GM19372 (cell line): ENCODE measurements around the gene DNER.
"Not testable (repeated sequence)": the region's sequence is repeated elsewhere in the genome, so short reads cannot be mapped to it uniquely, and the experiment has no call there.

Experiments used
- ATAC-seq: cut with Tn5 transposase; IDR thresholded peaks from one replicate; pipeline ENCODE4 v1.9.1; 2021; ENCODE audit warnings: mild to moderate bottlenecking, low read depth, moderate library complexity; ENCODE audit not compliant: unreplicated experiment

DNER gene

DNA sequence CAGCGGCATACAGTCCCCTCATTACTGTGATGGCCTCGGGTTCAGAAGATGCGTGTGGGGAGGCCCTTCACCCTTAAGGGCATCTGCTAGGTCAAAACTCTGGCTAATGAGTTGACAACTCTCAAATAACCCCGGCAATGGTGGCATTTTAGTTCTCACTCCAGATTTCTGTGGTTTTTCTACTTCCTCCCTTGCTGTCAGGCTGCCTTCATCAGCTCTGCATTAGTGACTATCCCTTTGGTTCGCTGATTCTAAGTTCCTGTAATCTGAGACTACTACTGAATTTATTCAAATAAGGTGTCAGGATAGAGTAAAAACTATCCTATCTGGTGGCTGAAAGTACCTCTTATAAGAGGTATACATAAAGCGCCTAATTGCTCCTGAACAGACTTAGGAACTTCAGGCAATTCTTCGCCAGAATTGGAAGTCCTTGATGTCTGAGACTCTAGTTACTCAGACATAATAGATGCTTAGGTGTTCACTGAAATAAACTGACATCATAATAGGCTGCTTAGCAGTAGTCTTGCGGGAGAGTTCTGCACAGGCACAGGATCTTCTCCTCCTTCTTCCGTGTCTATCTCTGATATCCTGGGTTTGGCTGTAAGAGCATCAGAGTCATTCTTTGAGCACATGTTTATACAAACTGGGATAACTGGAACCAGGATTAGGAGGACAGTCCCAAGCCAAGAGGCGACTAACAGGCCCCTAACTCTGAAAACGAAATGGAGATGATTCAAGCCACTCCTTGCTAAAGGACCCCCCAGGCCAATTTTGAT, 194.5 kb downstream of the DNER start:
- ATAC-seq: no peak

DNA sequence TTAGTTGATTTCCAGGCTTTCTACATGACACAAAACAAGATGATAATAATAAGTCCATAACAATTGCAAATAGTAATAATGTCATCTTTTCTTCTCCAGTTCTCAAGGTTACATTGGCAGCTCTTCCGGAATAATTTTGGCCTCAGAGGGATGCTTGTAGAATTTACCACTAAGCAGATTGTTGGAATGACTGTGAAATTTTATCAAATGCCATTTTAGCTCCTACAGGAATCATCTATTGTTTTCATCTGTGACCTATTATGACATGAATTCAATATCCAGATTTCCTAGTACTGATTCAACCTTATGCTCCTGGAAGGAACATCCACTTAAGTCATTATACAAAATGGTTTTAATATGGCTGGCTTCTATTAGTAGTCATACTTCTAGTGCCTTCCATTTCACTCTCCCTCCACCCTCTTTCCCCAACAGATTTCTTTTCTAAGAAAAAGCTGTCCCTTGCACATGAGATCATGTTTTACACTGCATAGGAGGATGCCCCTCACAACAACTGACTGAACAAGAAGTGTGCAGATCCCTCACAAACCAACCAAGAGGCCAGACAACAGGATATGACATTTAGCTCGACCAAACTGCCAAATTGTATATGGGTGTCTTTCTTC, 200.0 kb downstream of the DNER start:
- ATAC-seq: no peak

GRCh38 chr2:229511524-229511923, 202.8 kb downstream of the DNER start:
- ATAC-seq: no peak

GRCh38 chr2:229506699-229507098, 207.7 kb downstream of the DNER start:
- not testable (repeated sequence) for ATAC-seq

DNA sequence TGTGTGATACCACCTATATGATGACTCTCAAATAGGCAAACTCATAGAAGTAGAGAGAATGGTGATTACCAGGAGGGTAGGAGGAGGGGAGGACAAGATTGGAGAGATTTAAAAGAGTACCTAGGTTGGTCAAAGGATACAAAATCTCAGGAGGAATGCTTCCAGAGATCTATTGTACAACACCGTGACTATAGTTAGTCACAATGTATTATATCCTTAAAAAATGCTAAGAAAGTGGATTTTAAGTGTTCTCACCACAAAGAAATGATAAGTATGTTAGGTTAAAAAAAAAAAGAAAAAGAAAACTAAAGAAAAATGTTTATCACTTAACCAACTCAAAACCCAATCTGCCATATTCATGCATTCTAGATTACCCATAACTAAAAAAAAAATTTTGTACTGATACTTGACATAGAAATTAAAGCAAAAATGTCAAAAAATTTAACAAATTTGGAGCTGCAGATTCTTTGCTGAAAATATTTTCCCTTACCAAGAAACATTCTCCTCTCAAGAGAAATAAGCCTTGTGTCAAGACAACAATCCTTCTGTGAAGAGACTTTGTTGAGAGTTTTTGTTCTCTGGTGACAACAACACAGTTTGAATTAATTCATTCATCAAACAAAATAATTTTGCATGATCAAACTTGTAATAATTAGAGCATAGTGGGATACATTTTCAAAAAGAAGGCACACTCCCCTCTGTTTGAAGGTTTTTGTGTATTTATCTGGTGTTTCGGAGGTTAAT, 213.1 kb downstream of the DNER start:
- ATAC-seq: no peak

DNA sequence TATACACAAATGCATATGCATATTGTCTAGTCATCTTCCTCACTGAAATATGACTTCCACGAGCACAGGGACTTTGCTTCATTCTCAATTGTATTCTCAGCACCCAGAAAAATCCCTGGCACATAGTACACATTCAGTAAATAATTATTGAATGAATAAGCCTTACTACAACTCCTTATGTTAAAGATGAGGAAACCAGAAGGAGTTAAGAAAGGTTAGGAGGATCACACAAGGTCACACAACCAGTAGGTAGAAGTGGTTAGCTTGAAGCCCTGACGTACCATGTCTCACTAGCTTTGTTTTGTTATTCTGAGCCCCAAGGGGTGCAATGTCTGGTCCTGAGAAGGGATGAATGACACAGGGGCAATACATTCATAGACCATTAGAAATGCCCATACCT, 222.3 kb downstream of the DNER start:
- no peak for ATAC-seq

DNA sequence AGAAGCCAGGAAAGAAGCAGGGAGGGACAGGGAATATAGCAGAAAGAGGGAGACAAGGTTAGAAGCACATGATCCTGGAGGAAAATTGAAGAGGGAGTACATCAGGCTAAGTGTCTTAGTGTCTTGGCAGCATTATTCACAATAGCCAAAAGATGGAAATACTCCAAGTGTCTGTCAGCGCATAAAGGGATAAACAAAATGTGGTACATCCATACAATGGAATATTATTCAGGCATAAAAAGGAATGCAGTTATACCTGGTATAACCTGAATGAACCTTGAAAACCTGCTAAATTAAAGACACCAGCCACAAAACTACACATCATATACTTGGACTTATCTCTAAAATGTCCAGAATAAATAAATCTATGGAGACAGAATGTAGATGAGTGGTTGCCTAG, 224.2 kb downstream of the DNER start:
- ATAC-seq: no peak

DNA sequence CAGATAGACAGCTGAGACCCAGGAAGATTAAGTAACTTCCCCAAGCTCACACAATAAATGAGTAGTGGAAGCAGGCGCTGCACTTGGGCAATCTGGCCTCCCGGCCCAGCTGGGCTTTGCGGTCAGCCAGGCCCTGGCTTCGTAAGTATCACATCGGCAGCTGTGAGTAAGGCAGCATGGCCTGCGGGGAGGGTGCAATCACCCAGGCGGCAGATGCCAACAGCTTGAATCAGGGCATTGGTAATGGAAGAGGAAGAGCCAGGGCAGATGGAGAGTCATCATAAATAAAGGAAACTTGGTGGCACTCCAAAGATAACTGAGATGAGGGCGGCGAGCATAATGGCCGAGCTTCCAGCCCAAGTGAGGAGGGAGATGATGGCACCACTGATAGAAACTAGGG, 225.3 kb downstream of the DNER start:
- ATAC-seq: no peak

GRCh38 chr2:229488232-229488631, 226.1 kb downstream of the DNER start:
- no peak for ATAC-seq

- ATAC-seq: no peak
These were observed 227.7 kb downstream of the DNER start for GRCh38 chr2:229486673-229487072.

GRCh38 chr2:229485857-229486256, 228.5 kb downstream of the DNER start:
- ATAC-seq: no peak

GRCh38 chr2:229477269-229477755, 237.0 kb downstream of the DNER start:
- ATAC-seq: no peak

DNA sequence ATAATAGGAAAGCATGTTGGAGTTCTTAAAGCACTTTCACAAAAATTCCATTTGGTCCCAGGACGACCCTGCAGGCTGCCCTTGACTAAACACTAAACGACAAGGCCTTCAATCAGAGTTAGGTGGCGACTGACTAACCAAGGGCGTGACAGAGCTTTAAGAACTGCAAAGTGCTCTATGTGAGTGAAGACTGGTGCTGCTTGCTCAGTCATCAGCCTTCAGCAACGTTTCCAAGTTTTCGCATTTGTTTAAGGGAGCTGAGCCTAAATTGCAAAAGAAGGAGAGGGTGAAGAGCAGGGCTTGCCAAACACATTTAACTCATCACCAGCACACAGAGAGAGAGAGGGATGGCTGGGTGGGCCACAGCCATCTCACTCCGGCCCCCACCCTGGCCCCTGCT, 238.6 kb downstream of the DNER start:
- ATAC-seq: no peak

- ATAC-seq: no peak
These were observed 240.2 kb downstream of the DNER start for GRCh38 chr2:229474125-229474524.

- ATAC-seq: no peak
These were observed 243.6 kb downstream of the DNER start for GRCh38 chr2:229470781-229471180.

DNA sequence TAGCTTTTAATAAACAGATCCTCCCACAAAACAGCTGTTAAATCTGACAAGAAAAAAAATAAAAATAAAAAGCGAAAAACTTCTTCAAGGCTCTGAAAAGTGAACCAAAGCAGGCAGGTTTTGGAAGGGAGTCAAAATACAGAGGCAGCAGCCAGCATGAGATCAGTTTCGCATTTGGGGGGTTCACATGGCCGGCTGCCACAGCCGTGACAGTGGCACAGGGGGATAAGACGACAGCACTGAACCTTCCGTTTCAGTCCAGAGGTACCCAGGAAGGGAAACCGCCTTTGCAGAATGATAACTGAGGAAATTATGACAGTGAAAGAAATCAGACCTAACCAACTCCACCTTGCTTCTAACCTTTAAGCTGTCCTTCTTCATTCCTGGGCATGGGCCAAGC, 246.6 kb downstream of the DNER start:
- no peak for ATAC-seq

GRCh38 chr2:229463841-229464346, 250.5 kb downstream of the DNER start:
- no peak for ATAC-seq

GRCh38 chr2:229462112-229462511, 252.2 kb downstream of the DNER start:
- no peak for ATAC-seq

GRCh38 chr2:229456091-229456490, 258.3 kb downstream of the DNER start:
- ATAC-seq: no peak

- ATAC-seq: no peak
These were observed 259.3 kb downstream of the DNER start for GRCh38 chr2:229454934-229455631.

DNA sequence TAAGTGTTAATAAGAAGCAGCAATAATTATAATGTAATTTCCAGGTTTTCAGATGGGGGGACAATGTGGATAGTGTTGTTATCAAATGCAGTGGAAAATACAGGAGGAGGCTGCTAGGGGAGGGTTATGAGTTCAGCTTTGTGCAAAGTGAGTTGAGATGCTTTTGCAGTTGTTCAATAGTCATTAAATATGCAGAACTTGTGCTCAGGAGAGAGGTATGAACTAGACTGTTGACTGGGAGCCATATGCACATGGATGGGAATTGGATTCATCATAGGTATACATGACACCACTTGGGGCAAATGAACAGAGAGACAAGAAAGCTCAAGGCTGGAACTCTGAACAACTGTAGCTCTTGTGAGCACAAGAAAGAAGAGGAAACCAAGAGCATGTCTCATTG, 261.1 kb downstream of the DNER start:
- ATAC-seq: no peak
